ENCODE measurements around the gene NHLRC3.

The NHLRC3 gene

DNA sequence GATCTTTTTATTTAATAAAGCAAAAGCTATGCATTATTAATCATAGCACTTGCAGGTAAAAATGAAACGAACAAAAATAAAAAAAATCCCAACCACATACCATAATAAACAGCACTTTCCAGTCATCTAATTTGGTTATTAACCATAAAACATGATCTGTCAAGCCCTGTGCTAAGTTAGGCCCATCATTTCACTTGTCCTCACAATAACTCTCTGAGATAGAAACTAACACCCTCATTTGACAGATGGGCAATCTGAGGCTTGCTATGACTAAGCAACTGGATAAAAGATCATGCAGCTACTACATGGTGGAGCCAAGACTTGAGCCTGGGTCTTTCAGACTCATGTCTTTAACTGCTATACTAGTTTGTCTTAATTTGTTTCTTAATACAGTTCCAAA lies 22.2 kb upstream of the NHLRC3 start:
- DNase-seq (ENCODE audit: low read depth, low spot score) = no peak
- H3K4me1 ChIP-seq (ENCODE audit: insufficient read depth, insufficient read length) = no peaks in the 10 kb centered on the region
- TF ChIP-seq SUZ12 (IDR thresholded peaks at IDR 0.05; ENCODE audit: extremely low read depth, insufficient read depth, insufficient read length) = no peak
- no peak for TF ChIP-seq ZNF274 (IDR thresholded peaks at IDR 0.05; ENCODE audit: low read depth, low read length)
- no peak for TF ChIP-seq YY1 (IDR thresholded peaks at IDR 0.05; ENCODE audit: insufficient read depth, insufficient read length)
- no peaks in the 10 kb centered on the region for H3K27me3 ChIP-seq (ENCODE audit: insufficient read depth, insufficient read length)
- H3K36me3 ChIP-seq (ENCODE audit: insufficient read depth, insufficient read length, low read length) = peaks cover 73% of the 10 kb centered on the region
- no peak overlapping the region for H3K9ac ChIP-seq (ENCODE audit: insufficient read length, low read depth)
- H3K9me3 ChIP-seq (ENCODE audit: insufficient read depth, low read length) = no peaks in the 10 kb centered on the region
- H3K4me3 ChIP-seq (ENCODE audit: insufficient read length, low read depth) = no peak overlapping the region

DNA sequence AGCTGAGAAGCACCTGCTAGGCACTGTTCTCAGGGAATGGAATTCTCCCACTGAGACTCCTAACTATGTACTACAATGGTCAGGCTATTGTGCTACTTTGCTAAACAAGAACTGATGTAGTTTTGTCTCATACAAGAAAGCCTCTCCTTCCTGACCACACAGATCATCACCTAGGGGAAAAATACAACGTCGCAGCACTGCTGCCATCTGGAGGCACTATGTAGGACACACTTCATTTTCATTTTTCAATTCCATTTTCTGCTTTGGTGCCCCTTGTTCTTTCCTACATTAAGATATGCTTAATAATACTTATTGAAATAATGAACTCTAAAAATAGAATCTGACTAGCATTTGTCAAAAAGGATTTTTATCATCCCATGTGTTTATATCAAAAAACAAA lies 21.5 kb upstream of the NHLRC3 start:
- Histone ChIP-seq H3K4me1 (ENCODE audit: insufficient read depth, insufficient read length) (no peaks in the 10 kb centered on the region), H3K9me3 (ENCODE audit: insufficient read depth, low read length) (no peaks in the 10 kb centered on the region), H3K4me3 (ENCODE audit: insufficient read length, low read depth) (no peak overlapping the region), H3K36me3 (ENCODE audit: insufficient read depth, insufficient read length, low read length) (peaks cover 73% of the 10 kb centered on the region), H3K27me3 (ENCODE audit: insufficient read depth, insufficient read length) (no peaks in the 10 kb centered on the region), H3K9ac (ENCODE audit: insufficient read length, low read depth) (no peak overlapping the region)
- no peak for DNase-seq (ENCODE audit: low read depth, low spot score)
- TF ChIP-seq ZNF274 (IDR thresholded peaks at IDR 0.05; ENCODE audit: low read depth, low read length) (no peak), YY1 (IDR thresholded peaks at IDR 0.05; ENCODE audit: insufficient read depth, insufficient read length) (no peak), SUZ12 (IDR thresholded peaks at IDR 0.05; ENCODE audit: extremely low read depth, insufficient read depth, insufficient read length) (no peak)

DNA sequence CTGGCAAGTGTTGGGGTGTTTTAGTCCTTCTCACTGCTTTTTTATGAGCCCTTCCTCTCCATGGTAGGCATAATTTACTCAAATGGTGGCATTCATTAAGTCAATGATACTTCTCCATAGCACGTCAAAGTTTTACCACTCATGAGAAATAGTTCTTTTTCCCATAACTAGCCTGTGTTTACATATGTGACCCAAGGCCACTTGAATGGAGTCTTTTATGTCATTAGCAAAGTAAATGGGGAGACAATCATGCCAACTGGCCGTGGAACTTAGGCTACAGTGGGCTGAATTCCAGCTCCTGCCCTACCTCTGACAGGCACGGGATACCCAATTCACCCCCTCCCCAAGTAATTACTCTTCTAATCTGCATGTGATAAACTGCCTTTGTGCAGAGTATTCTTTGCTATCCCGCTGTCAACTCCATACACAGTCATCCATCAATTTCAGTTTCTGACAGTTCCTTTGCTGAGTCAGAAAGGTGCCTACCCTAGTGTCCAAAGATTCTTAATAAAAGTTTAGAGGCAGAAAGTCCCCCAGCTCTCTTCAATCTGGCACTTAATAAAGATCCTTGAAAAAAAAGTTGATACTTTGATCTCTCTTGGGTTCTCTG lies 17.3 kb upstream of the NHLRC3 start:
- DNase-seq (ENCODE audit: low read depth, low spot score) = no peak
- Histone ChIP-seq H3K9me3 (ENCODE audit: insufficient read depth, low read length) (no peaks in the 10 kb centered on the region), H3K36me3 (ENCODE audit: insufficient read depth, insufficient read length, low read length) (peaks cover 60% of the 10 kb centered on the region), H3K4me3 (ENCODE audit: insufficient read length, low read depth) (no peak overlapping the region), H3K4me1 (ENCODE audit: insufficient read depth, insufficient read length) (no peaks in the 10 kb centered on the region), H3K27me3 (ENCODE audit: insufficient read depth, insufficient read length) (no peaks in the 10 kb centered on the region), H3K9ac (ENCODE audit: insufficient read length, low read depth) (no peak overlapping the region)
- no peak for TF ChIP-seq ZNF274 (IDR thresholded peaks at IDR 0.05; ENCODE audit: low read depth, low read length)
- TF ChIP-seq YY1 (IDR thresholded peaks at IDR 0.05; ENCODE audit: insufficient read depth, insufficient read length) = no peak

DNA sequence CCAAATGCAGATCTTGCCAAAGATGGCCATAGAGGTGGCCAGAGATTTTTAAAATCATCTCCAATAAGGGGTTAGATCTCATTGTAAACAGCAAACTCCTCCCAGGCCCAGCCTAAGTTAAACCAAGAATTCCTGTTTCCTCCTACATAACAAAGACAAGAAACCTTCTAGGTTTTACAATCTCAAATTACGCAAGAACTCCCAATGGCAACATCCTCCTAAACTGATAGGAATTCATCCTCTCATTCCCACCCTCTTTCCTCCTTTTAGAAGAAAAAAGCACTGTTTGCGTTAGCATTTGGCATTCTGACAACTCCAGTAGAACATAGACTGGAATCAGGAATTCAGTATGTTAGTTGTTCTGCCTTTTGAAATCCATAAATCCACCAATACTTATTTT lies 14.9 kb upstream of the NHLRC3 start:
- DNase-seq (ENCODE audit: low read depth, low spot score) = peak; percentile 47

DNA sequence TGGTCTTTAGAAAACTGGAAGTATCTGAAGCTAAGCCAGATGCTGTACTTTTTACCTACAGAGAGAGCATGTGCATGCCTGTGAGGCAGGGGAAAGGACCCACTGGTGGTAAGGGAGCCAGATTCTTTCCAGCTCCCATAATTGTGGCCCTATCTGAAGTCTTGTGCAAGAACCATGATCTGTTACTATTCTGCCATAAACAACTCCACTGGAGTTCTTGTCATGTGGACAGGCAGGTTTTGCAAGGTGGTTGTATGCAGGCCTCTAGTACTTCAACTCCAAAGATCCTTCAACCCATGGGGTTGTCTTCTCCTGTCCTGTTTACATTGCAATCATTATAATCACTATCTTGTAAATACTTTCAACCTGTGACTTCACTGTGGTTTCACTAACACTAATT lies 14.5 kb upstream of the NHLRC3 start:
- no peak overlapping the region for H3K4me3 ChIP-seq (ENCODE audit: insufficient read length, low read depth)
- DNase-seq (ENCODE audit: low read depth, low spot score) = no peak
- no peaks in the 10 kb centered on the region for H3K9me3 ChIP-seq (ENCODE audit: insufficient read depth, low read length)
- peaks cover 67% of the 10 kb centered on the region for H3K36me3 ChIP-seq (ENCODE audit: insufficient read depth, insufficient read length, low read length)
- H3K9ac ChIP-seq (ENCODE audit: insufficient read length, low read depth) = peak overlapping the region; percentile 18
- H3K27me3 ChIP-seq (ENCODE audit: insufficient read depth, insufficient read length) = no peaks in the 10 kb centered on the region
- TF ChIP-seq YY1 (IDR thresholded peaks at IDR 0.05; ENCODE audit: insufficient read depth, insufficient read length) (no peak), SUZ12 (IDR thresholded peaks at IDR 0.05; ENCODE audit: extremely low read depth, insufficient read depth, insufficient read length) (no peak)
- no peaks in the 10 kb centered on the region for H3K4me1 ChIP-seq (ENCODE audit: insufficient read depth, insufficient read length)

More for the DNA sequence above, 14.9 kb upstream of the NHLRC3 start:
- H3K4me3 ChIP-seq (ENCODE audit: insufficient read length, low read depth) = no peak overlapping the region
- no peaks in the 10 kb centered on the region for H3K4me1 ChIP-seq (ENCODE audit: insufficient read depth, insufficient read length)
- no peak overlapping the region for H3K9ac ChIP-seq (ENCODE audit: insufficient read length, low read depth)
- TF ChIP-seq SUZ12 (IDR thresholded peaks at IDR 0.05; ENCODE audit: extremely low read depth, insufficient read depth, insufficient read length) (no peak), YY1 (IDR thresholded peaks at IDR 0.05; ENCODE audit: insufficient read depth, insufficient read length) (no peak), ZNF274 (IDR thresholded peaks at IDR 0.05; ENCODE audit: low read depth, low read length) (no peak)
- no peaks in the 10 kb centered on the region for H3K9me3 ChIP-seq (ENCODE audit: insufficient read depth, low read length)
- peaks cover 62% of the 10 kb centered on the region for H3K36me3 ChIP-seq (ENCODE audit: insufficient read depth, insufficient read length, low read length)
- H3K27me3 ChIP-seq (ENCODE audit: insufficient read depth, insufficient read length) = no peaks in the 10 kb centered on the region

DNA sequence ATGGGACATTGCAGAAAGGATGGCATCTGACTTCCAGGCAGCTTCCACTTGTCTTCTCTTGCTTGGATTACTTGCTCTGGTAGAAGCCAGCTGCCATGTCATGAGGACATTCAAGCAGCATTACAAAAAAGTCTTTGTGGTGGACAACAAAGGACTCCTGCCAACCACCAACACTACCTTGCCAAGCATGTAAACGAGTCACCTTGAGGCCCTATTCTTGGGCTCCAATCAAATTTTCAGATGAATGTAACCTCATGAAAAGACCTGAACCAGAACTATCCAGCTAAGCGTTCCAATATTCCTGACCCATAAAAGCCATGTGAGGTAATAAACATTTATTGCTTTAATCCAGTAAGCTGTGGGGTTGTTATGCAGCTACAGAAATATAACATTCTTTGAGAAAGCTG lies 12.8 kb upstream of the NHLRC3 start:
- H3K9me3 ChIP-seq (ENCODE audit: insufficient read depth, low read length) = no peaks in the 10 kb centered on the region
- no peaks in the 10 kb centered on the region for H3K4me1 ChIP-seq (ENCODE audit: insufficient read depth, insufficient read length)
- no peaks in the 10 kb centered on the region for H3K27me3 ChIP-seq (ENCODE audit: insufficient read depth, insufficient read length)
- no peak for DNase-seq (ENCODE audit: low read depth, low spot score)
- no peak for TF ChIP-seq YY1 (IDR thresholded peaks at IDR 0.05; ENCODE audit: insufficient read depth, insufficient read length)
- no peak for TF ChIP-seq SUZ12 (IDR thresholded peaks at IDR 0.05; ENCODE audit: extremely low read depth, insufficient read depth, insufficient read length)
- TF ChIP-seq ZNF274 (IDR thresholded peaks at IDR 0.05; ENCODE audit: low read depth, low read length) = no peak
- H3K9ac ChIP-seq (ENCODE audit: insufficient read length, low read depth) = no peak overlapping the region
- H3K36me3 ChIP-seq (ENCODE audit: insufficient read depth, insufficient read length, low read length) = peaks cover 75% of the 10 kb centered on the region
- no peak overlapping the region for H3K4me3 ChIP-seq (ENCODE audit: insufficient read length, low read depth)

DNA sequence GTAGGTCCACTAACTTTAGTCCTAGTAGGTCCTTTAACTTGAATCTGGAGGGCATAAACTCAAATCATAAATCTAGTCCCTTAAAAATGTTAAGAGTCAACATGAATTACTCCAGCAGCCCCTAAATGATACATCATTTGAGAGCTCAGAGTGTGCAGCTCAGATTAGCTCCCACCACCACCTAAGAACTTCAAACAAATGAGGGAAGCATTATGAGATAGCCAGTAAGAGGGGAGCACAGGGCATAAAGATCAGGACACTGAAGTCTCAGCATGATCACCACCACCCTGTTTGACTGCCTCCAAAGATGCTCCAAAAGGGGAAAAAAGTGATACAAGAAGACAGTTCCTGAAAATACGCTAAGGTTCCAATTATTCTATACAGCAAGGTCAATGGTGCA lies 6.1 kb upstream of the NHLRC3 start:
- TF ChIP-seq YY1 (IDR thresholded peaks at IDR 0.05; ENCODE audit: insufficient read depth, insufficient read length) = no peak
- TF ChIP-seq SUZ12 (IDR thresholded peaks at IDR 0.05; ENCODE audit: extremely low read depth, insufficient read depth, insufficient read length) = no peak
- TF ChIP-seq ZNF274 (IDR thresholded peaks at IDR 0.05; ENCODE audit: low read depth, low read length) = no peak
- Histone ChIP-seq H3K9ac (ENCODE audit: insufficient read length, low read depth) (no peak overlapping the region), H3K9me3 (ENCODE audit: insufficient read depth, low read length) (no peaks in the 10 kb centered on the region), H3K4me1 (ENCODE audit: insufficient read depth, insufficient read length) (no peaks in the 10 kb centered on the region), H3K36me3 (ENCODE audit: insufficient read depth, insufficient read length, low read length) (peaks cover 45% of the 10 kb centered on the region), H3K27me3 (ENCODE audit: insufficient read depth, insufficient read length) (no peaks in the 10 kb centered on the region), H3K4me3 (ENCODE audit: insufficient read length, low read depth) (no peak overlapping the region)
- no peak for DNase-seq (ENCODE audit: low read depth, low spot score)
